LNCaP clone FGC (cell line): ENCODE data around the gene BPIFB6.

Experiments used
- DNase-seq: peaks from one replicate; pipeline ENCODE4 v3.0.0-alpha.2; 2011; ENCODE audit warnings: low read depth
- H3K4me3 ChIP-seq: 2 replicates; pipeline ENCODE4 v1.5.1; 2011; ENCODE audit warnings: mild to moderate bottlenecking, low read depth, low read length, control low read depth
- CTCF ChIP-seq: IDR thresholded peaks from 2 replicates; pipeline ENCODE4 v1.5.1; 2012; ENCODE audit warnings: mild to moderate bottlenecking; ENCODE audit not compliant: control insufficient read depth, insufficient read depth; ENCODE audit errors: extremely low read depth

Gene BPIFB6

GRCh38 chr20:32991792-32992641 is 39.4 kb upstream of the BPIFB6 start:
- no peak for DNase-seq
- no peak for TF ChIP-seq CTCF
- no peak overlapping the region for H3K4me3 ChIP-seq

- DNase-seq, result no peak
- TF ChIP-seq CTCF, result no peak
- no peak overlapping the region for H3K4me3 ChIP-seq
These were observed 37.9 kb upstream of the BPIFB6 start for GRCh38 chr20:32993496-32994050.

GRCh38 chr20:32995802-32996201 is 35.6 kb upstream of the BPIFB6 start:
- H3K4me3 ChIP-seq, result no peak overlapping the region
- TF ChIP-seq CTCF, result no peak
- no peak for DNase-seq

GRCh38 chr20:32997431-32997830 is 34.0 kb upstream of the BPIFB6 start:
- TF ChIP-seq CTCF, result no peak
- H3K4me3 ChIP-seq, result no peak overlapping the region
- DNase-seq, result no peak

- no peak for TF ChIP-seq CTCF
- no peak overlapping the region for H3K4me3 ChIP-seq
- DNase-seq, result no peak
These were observed 31.7 kb upstream of the BPIFB6 start for GRCh38 chr20:32999603-33000250.

- no peak overlapping the region for H3K4me3 ChIP-seq
- TF ChIP-seq CTCF, result no peak
- no peak for DNase-seq
These were observed 30.5 kb upstream of the BPIFB6 start for GRCh38 chr20:33000802-33001466.
